ENCODE measurements around the gene OS9.

Gene OS9

GRCh38 chr12:57722716-57723629, 29.0 kb downstream of the OS9 start:
- DNase-seq (ENCODE audit: low read depth), result no peak

- no peak for DNase-seq (ENCODE audit: low read depth)
Observed at GRCh38 chr12:57723630-57723962, 29.7 kb downstream of the OS9 start.

- no peak for DNase-seq (ENCODE audit: low read depth)
Observed at GRCh38 chr12:57724003-57724935, 30.3 kb downstream of the OS9 start.

- DNase-seq (ENCODE audit: low read depth), result no peak
Observed at GRCh38 chr12:57724936-57725740, 31.2 kb downstream of the OS9 start.

GRCh38 chr12:57725851-57726150, 31.9 kb downstream of the OS9 start:
- DNase-seq (ENCODE audit: low read depth), result no peak

DNA sequence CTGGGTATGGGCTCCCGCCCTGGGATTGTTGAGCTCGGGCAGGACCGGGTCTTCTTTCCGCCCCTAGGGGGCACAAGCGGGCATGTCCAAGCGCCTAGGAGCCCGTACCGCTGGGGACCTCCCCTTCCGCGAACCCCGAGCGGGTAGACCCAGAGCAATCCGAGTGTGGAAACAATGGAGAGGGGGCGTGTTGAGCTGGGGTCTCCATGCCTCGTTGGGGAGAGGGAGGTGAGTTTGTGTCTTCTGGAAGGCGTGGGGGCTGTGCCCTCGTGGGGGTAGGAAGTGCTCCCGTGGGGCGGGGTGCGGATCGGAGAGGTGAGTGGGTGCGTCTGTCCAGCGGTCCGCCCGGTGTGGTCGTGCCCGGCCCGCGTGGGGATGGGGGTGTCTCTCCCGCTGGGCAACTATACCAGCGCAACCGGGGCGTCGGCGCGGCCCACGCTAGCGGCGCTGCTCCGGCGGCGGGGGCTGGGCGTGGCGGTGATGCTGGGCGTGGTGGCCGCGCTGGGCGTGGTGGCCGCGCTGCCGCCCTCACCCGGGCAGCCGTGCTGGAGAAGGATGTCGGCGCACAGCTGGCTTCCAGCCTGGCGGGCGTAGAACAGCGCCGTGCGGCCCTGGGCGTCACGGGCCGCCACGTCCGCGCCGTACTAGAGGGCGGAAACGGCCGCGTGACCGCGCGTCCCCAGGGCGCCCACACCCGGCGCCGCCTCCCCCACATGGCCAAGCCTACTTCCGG, 32.4 kb downstream of the OS9 start:
- DNase-seq (ENCODE audit: low read depth), result no peak

GRCh38 chr12:57726884-57727757, 33.2 kb downstream of the OS9 start:
- DNase-seq (ENCODE audit: low read depth), result no peak

GRCh38 chr12:57727758-57728395, 33.9 kb downstream of the OS9 start:
- no peak for DNase-seq (ENCODE audit: low read depth)

DNA sequence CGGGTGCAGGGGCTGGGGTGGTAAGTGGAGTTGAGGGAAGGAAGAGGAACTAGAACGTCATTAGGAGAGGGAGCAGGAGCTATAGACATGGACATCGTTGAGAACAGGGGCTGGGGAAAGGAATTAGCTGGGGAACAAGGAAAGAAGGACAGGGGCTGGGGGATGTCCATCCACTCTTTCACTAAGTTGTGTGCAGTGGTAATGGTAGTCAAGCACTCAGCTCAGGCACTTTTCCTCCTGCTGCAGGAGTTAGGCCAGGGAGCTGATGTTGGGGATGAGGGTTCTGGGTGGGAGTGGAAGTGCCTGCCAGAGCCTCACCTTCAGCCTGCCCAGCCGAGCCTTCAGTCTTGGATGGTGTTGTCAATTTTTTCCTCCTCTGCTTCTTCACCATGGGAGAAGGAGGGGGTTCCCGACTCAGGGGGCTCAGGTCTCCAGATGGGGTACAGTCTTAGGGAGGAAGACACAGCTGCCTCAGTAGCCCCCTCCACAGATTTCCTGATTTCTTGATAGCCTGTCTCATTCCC, 35.5 kb downstream of the OS9 start:
- DNase-seq (ENCODE audit: low read depth), result no peak

DNA sequence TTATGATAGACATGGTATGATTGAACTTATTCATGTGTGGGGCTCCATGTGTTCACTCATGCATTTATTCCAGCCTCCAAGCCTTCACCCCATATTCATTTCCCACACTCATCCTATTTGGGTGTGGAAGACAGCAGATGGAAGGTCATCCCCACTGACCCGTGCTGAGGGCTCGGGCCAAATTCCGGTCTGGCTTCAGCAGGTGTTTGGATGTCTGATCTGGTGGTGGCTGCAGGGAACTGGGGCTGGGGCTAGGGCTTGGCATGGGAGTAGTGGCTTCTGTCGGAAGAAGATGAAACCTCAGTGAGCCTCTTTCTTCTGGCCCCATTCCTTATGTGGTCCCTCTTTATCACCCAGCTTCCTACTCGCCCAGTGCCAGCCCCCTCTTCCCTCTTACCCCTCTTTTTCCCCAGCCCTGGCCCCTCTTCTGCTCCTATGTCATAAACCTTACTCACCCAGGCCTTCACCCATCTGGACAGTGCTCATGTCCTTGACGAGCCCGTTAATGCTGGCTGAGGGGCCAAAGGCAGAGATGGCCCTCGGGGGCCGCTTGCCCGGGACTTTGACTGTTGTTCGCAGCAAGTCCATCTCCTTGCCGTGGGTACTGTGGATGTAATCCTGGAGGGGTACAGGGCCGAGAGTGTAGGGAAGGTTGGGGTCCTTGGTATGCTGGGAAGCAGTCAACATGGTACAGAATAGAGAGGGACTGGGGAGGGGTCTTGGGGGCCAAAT, 36.6 kb downstream of the OS9 start:
- DNase-seq (ENCODE audit: low read depth), result no peak

DNA sequence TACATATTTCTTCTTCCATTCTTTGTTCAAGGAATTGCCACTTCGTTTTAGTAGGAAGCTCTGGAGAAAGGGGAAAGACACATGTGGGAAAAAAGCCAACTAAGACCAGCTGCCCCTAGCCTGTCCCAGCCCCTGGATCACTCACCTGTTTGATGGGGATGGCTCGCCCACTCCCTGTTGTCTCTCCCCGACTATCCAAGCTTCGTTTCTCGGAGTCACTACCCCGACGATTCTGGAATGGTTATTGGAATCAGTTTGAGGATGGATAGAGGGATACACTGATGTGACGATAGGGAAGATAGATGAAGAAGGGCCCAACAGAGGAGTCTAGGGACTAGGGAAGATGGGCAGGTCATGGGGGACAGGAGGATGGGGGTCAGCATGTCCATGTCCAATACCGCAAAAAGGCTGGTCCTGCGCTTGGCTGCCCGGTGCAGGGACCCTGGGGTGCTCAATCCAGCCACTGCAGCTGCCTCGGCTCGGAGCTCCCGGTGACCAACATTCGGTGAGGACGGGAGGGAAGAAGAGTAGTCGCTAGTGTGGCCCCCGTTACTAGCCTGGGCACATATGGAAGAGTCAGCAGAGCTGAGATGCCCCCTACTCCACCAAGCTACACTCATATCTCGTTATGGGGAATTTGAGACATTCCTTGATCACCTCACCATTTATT, 37.6 kb downstream of the OS9 start:
- no peak for DNase-seq (ENCODE audit: low read depth)

- DNase-seq (ENCODE audit: low read depth), result no peak
Observed at GRCh38 chr12:57732270-57732669, 38.3 kb downstream of the OS9 start.

GRCh38 chr12:57732726-57733593, 39.0 kb downstream of the OS9 start:
- no peak for DNase-seq (ENCODE audit: low read depth)

DNA sequence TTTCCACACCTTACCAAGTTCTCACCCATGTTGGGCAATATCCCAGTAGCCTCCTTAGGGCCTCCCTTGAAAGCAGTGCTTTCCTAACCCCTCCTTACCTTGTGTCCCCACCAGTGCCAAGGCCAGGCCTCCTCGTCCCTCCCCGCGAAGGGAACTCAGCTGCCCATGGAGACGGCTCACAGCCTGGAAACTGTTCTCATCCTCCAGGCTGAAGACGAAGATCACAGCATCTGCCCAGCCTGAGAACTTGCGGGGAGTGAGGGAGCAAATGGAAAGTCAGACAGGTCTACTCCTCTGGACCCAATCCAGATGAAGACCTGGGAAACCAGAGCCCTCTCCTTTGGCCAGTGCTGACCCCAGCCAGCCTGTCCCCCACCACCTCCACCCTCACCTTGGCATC, 40.0 kb downstream of the OS9 start:
- no peak for DNase-seq (ENCODE audit: low read depth)

DNA sequence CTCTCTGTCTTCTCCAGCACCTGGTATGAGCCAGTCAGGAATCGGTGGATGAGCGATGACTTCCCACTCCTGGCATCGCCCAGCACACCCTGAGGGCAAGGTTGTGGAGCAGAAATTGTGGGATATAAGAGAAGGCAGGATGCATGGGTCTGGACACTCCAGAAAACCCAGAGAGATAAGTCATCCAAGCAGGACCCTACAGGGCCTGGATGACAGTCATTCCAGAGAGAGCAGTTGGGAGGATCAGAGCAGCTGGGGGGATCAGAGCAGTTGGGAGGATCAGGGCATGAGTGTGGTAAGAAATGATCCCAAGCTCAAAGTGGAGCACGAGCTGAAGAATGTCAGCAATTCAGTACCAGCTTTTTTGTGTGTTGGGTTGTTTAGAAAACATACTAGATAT, 40.7 kb downstream of the OS9 start:
- no peak for DNase-seq (ENCODE audit: low read depth)

DNA sequence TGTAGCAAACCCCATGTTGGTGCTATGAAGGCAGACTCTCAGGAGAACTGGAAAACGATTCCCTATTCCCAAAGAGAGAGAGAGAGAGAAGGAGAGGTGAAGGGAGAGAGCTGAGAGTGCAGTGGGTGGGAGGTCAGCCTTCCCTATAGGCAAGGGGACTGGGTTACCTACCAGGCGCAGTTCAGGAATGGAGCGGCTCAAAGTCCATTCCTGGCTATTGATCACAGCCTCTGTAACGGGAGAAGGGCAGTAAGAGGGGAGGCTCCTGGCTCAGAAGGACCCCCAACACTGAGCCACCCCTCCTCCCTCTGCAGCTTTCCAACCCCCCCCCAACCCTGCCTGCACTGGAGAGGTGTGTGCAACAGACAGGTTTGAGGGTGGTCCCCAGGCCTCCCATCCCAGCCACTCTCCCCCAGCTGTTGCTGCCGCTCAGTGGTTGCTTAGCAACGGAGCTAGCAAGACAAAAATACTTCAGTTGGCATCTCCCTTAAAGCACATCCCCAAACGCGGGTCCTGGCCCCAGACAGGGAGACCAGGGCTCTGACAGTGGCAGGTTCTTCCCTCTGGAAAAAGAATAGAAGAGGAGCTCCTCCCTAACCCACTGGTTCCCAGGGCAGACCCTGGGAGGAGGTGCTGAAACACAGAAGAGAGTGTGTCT, 41.4 kb downstream of the OS9 start:
- no peak for DNase-seq (ENCODE audit: low read depth)

Data from activated T-cell treated with anti-CD3 and anti-CD28 coated beads for 1 hour (primary cell).